Regular cardiac myocyte (primary cell): ENCODE data around the gene ZNF597. TPM values are rescaled to one million over a fixed set of nuclear protein-coding genes. Genes with fewer than 3 reads are reported as not detected.

Source experiments
- total RNA-seq: library from RNA; depleted of rRNA; stranded (reverse); fragments of >200 nt; gene quantifications from 2 replicates; pipeline ENCODE4 v1.2.3, GENCODE V29; 2014

Gene ZNF597
- 2.3 and 2.7 TPM in 2 replicates for total RNA-seq

DNA sequence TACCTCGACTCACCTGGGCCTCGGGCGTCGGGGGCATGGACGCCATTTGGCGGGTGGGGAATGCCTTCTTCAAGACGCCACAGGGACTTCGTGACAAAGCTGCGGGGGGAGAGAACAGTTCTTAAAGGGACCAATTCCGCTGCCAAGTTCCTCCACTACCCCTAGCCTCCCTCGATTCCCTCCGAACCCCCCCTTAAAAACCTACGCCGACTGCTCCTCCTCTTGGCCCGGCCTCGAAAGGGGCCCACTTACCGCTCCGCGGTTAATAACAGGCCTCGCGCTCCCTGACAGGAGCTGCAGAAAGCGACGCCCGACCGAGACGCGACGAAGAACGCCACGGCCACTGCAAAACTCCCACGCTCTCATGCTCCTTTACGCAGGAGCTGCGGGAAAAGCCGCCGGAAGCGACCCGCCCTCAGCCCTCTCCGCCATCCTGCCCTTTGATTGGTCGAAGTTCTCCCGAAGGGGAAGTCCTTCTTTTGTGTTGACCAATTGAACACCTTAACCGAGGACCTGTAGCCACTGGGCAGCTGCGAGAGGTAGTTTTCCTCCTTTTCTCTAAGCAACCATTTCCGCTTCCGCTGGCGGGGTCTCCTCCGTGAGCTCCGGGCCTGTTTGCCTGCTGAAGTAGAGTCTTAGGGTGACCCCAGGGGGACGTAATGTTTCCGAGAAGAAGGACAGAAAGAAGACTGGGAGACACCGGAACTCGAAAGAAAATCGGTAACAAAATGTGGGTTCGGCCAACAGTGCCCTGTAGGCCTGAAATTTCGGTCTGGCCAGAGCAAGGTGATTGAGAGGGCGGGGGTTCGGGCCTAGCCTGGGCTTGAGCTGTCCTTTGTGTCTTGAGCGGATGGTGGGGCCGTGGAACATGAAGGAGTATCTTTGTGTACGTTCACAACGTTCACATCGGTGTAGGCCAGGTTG, at the start of gene ZNF597, which contains the start of gene NAA60:
Gene ZNF597 (minus strand): TSS at position 397 of the 924 bp plus-strand sequence. CDS start 351 bp downstream, at position 46.
Gene NAA60 (plus strand): TSS at position 573 of the 924 bp plus-strand sequence. CDS start 32,548 bp downstream, outside the sequence.

GRCh38 chr16:3400779-3401688, 42.3 kb downstream of the ZNF597 start, which contains the start of the genes ZNF174 and ZSCAN32:
TSS of gene ZNF174 (plus strand) at chr16:3401215. CDS start at chr16:3402005, 790 bp downstream.
TSS of gene ZSCAN32 (minus strand) at chr16:3401004. CDS start at chr16:3397557, 3,447 bp downstream.

Other genes starting within 250 kb of the ZNF597 start
- 9.3 and 11.1 TPM in 2 replicates for gene ZNF200, start 208.3 kb downstream of the ZNF597 start, total RNA-seq
- gene MEFV, start 186.9 kb downstream of the ZNF597 start, total RNA-seq = under 0.01 TPM in 1 of 2 replicates, not detected in the other
- 36.0 and 44.8 TPM in 2 replicates for gene ZNF263, start 160.0 kb downstream of the ZNF597 start, total RNA-seq
- 6.5 and 8.7 TPM in 2 replicates for gene TIGD7, start 138.1 kb downstream of the ZNF597 start, total RNA-seq
- gene ZNF75A, start 138.0 kb downstream of the ZNF597 start, total RNA-seq = 16.1 and 17.2 TPM in 2 replicates
- under 0.01 and 0.19 TPM in 2 replicates for gene OR2C1, start 87.6 kb downstream of the ZNF597 start, total RNA-seq
- gene ZSCAN32, start 42.5 kb downstream of the ZNF597 start, total RNA-seq = 7.9 and 9.3 TPM in 2 replicates
- gene ZNF174, start 42.3 kb downstream of the ZNF597 start, total RNA-seq = 4.0 and 5.6 TPM in 2 replicates
- gene NAA60, start 176 bp upstream of the ZNF597 start, total RNA-seq = 10.2 and 14.9 TPM in 2 replicates
- not detected in 2 replicates for gene C16orf90, start 52.0 kb upstream of the ZNF597 start, total RNA-seq
- 15.8 and 21.3 TPM in 2 replicates for gene CLUAP1, start 57.5 kb upstream of the ZNF597 start, total RNA-seq
- gene NLRC3, start 133.9 kb upstream of the ZNF597 start, total RNA-seq = under 0.01 and 0.19 TPM in 2 replicates
- gene SLX4, start 168.1 kb upstream of the ZNF597 start, total RNA-seq = 2.8 and 6.3 TPM in 2 replicates
- 13.4 and 24.0 TPM in 2 replicates for gene DNASE1, start 211.2 kb upstream of the ZNF597 start, total RNA-seq